ENCODE measurements around the gene GUK1. TPM values are rescaled to one million over a fixed set of nuclear protein-coding genes. Genes with fewer than 3 reads are reported as not detected.

The GUK1 gene
- total RNA-seq, 1 donor from 2014 or later = 299 TPM

- H3K27me3 ChIP-seq = no peaks in the 10 kb centered on the region
- no peaks in the 10 kb centered on the region for H3K9me3 ChIP-seq
- no peak overlapping the region for H3K27ac ChIP-seq
- no peak for DNase-seq (ENCODE audit: extremely low spot score in 2 of 2)
- no peak overlapping the region for H3K4me3 ChIP-seq
- H3K36me3 ChIP-seq = peaks cover 0 to 16% of the 10 kb centered on the region in 2 donors
- no peak for TF ChIP-seq POLR2AphosphoS5 (IDR thresholded peaks at IDR 0.05; ENCODE audit: insufficient read depth in 1 of 2, low read depth in 1 of 2)
- no peak for TF ChIP-seq POLR2A (IDR thresholded peaks at IDR 0.05)
- TF ChIP-seq, protein P1, sequence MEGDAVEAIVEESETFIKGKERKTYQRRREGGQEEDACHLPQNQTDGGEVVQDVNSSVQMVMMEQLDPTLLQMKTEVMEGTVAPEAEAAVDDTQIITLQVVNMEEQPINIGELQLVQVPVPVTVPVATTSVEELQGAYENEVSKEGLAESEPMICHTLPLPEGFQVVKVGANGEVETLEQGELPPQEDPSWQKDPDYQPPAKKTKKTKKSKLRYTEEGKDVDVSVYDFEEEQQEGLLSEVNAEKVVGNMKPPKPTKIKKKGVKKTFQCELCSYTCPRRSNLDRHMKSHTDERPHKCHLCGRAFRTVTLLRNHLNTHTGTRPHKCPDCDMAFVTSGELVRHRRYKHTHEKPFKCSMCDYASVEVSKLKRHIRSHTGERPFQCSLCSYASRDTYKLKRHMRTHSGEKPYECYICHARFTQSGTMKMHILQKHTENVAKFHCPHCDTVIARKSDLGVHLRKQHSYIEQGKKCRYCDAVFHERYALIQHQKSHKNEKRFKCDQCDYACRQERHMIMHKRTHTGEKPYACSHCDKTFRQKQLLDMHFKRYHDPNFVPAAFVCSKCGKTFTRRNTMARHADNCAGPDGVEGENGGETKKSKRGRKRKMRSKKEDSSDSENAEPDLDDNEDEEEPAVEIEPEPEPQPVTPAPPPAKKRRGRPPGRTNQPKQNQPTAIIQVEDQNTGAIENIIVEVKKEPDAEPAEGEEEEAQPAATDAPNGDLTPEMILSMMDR (IDR thresholded peaks at IDR 0.05) = no peak
- peaks cover 48% of the 10 kb centered on the region for H3K4me1 ChIP-seq
- intact Hi-C loops (cut with DNase I) = no loop called here
Observed at GRCh38 chr1:228105270-228105995, 34.6 kb upstream of the GUK1 start.

DNA sequence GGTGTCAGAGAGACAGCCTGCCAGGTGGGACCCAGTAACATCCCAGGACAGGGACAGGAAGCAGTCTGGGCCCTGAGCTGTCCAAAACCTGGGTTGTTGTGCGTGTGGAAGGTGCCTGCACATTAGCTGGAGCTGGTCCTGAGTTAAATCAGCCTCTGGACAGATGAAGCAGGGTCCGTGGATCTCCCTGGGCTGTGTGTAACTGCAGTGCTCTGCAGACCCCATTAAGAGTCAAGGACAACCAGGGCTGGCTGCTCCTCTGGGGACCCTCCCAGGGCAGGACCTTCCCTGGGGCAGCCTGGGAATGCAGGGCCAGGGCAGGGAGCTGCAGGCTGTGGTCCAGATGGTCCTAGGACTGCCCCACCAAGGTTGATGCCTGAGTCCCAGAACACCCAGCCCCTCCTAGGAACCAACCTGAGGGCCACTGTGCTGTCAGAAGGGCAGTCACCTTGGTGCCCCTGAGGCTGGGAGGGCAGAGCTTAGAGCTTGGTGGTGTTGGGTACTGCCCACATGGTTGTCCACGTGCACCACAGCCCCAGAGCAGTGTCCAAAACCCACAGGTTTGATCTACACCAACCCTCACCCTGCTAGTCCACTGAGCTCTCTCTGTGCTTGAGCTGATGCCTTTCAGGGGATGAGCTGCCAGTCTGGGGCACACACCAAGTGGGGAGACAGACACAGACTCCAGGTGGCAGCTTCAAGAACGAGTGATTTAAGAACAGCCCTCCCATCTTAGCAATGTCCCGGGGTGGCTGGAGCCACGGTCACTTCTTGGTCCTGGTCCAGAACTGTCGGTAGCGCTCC is 33.9 kb upstream of the GUK1 start:
- H3K4me1 ChIP-seq = peaks cover 50% of the 10 kb centered on the region
- intact Hi-C loops (cut with DNase I) = no loop called here
- H3K27ac ChIP-seq = no peak overlapping the region
- TF ChIP-seq POLR2A (IDR thresholded peaks at IDR 0.05) (no peak), POLR2AphosphoS5 (IDR thresholded peaks at IDR 0.05; ENCODE audit: insufficient read depth in 1 of 2, low read depth in 1 of 2) (no peak)
- TF ChIP-seq, protein P1 (IDR thresholded peaks at IDR 0.05) = no peak
- H3K9me3 ChIP-seq = no peaks in the 10 kb centered on the region
- H3K36me3 ChIP-seq = peaks cover 0 to 11% of the 10 kb centered on the region in 2 donors
- no peaks in the 10 kb centered on the region for H3K27me3 ChIP-seq
- DNase-seq (ENCODE audit: extremely low spot score in 2 of 2) = no peak
- H3K4me3 ChIP-seq = no peak overlapping the region

DNA sequence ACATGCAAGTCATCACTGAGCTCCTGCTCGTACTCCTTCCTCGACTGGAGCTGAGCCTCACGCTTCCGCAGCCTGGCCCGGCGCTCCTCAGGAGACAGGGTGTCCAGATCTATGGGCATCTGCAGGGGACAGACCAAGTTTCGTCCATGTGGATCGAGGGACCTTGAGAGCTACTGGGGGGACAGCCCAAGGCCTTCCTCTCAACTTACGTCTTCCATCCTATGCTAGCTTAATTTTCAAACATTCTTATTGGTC is 33.4 kb upstream of the GUK1 start:
- Histone ChIP-seq H3K27ac (no peak overlapping the region), H3K4me3 (no peak overlapping the region), H3K27me3 (no peaks in the 10 kb centered on the region), H3K9me3 (no peaks in the 10 kb centered on the region), H3K36me3 (peaks cover 0 to 11% of the 10 kb centered on the region in 2 donors), H3K4me1 (peaks cover 45% of the 10 kb centered on the region)
- TF ChIP-seq, protein P1 (IDR thresholded peaks at IDR 0.05) = no peak
- TF ChIP-seq POLR2AphosphoS5 (IDR thresholded peaks at IDR 0.05; ENCODE audit: insufficient read depth in 1 of 2, low read depth in 1 of 2) = no peak
- no peak for TF ChIP-seq POLR2A (IDR thresholded peaks at IDR 0.05)
- no peak for DNase-seq (ENCODE audit: extremely low spot score in 2 of 2)
- intact Hi-C loops (cut with DNase I) = no loop called here

- Histone ChIP-seq H3K4me1 (peaks cover 36% of the 10 kb centered on the region), H3K9me3 (no peaks in the 10 kb centered on the region), H3K27me3 (no peaks in the 10 kb centered on the region), H3K36me3 (peaks cover 0 to 11% of the 10 kb centered on the region in 2 donors), H3K4me3 (no peak overlapping the region), H3K27ac (no peak overlapping the region)
- intact Hi-C loops (cut with DNase I) = no loop called here
- TF ChIP-seq, protein P1 (IDR thresholded peaks at IDR 0.05) = no peak
- TF ChIP-seq POLR2A (IDR thresholded peaks at IDR 0.05) (no peak), POLR2AphosphoS5 (IDR thresholded peaks at IDR 0.05; ENCODE audit: insufficient read depth in 1 of 2, low read depth in 1 of 2) (no peak)
- DNase-seq (ENCODE audit: extremely low spot score in 2 of 2) = no peak
Observed at GRCh38 chr1:228107636-228108035, 32.4 kb upstream of the GUK1 start.

Measured in vagina (tissue), 2 donors.